ENCODE data around the gene SLC6A7. TPM values are rescaled to one million over a fixed set of nuclear protein-coding genes. Genes with fewer than 3 reads are reported as not detected.

The SLC6A7 gene
- total RNA-seq, 1 experiment from 2014 or later: not detected

- intact Hi-C loops (cut with micrococcal nuclease; ENCODE audit: unreplicated experiment): no loop called here
- Mint-ChIP-seq H3K27ac (ENCODE audit: unreplicated experiment) (no peak overlapping the region), H3K36me3 (ENCODE audit: insufficient read depth, unreplicated experiment) (no peaks in the 10 kb centered on the region), H3K9me3 (ENCODE audit: low read depth, unreplicated experiment) (no peaks in the 10 kb centered on the region), H3K27me3 (ENCODE audit: unreplicated experiment) (peaks cover 99% of the 10 kb centered on the region), H3K4me1 (ENCODE audit: low read depth, unreplicated experiment) (no peaks in the 10 kb centered on the region), H3K4me3 (ENCODE audit: low read depth, unreplicated experiment) (no peak overlapping the region)
- BruUV-seq (replicated peaks): no TSS peak
- DNase-seq: no peak
- CTCF ChIA-PET: no interaction called here
- TF ChIP-seq CTCF (IDR thresholded peaks at IDR 0.05; ENCODE audit: unreplicated experiment): no peak
Measured at GRCh38 chr5:150189326-150189725, 536 bp upstream of the SLC6A7 start.

DNA sequence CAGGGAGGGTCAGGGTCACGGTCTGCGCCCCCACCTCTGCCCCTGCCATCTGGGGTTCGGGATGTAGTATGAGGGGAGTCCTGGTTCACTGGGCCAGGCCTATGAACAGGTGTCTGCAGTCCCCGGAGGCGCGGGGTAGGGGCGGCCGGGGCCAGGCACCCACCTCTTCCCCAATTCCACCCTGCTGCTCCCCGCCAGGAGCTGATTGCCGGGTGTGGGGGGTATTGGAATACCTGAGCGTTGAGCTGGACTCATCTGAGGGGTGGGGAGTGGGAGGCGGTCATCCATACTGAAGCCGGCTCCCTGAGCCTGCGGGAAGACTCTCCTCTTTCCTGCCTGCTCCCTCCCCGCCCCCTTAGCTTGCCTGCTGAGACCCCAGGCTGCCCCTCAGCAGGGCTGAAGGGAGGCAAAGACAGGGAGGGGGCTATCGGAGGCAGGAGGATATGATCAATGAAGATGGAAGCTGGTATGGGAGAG is 679 bp downstream of the SLC6A7 start:
- H3K4me3 Mint-ChIP-seq (ENCODE audit: low read depth, unreplicated experiment): no peak overlapping the region
- H3K27me3 Mint-ChIP-seq (ENCODE audit: unreplicated experiment): peaks cover 97% of the 10 kb centered on the region
- CTCF ChIA-PET: interaction anchor here (0.6 kb wide), 1 partner anchor 9 kb away, joined by 3 read pairs; no protein-coding TSS in a partner anchor
- H3K4me1 Mint-ChIP-seq (ENCODE audit: low read depth, unreplicated experiment): no peaks in the 10 kb centered on the region
- H3K27ac Mint-ChIP-seq (ENCODE audit: unreplicated experiment): no peak overlapping the region
- intact Hi-C loops (cut with micrococcal nuclease; ENCODE audit: unreplicated experiment): no loop called here
- TF ChIP-seq CTCF (IDR thresholded peaks at IDR 0.05; ENCODE audit: unreplicated experiment): no peak
- no peaks in the 10 kb centered on the region for H3K36me3 Mint-ChIP-seq (ENCODE audit: insufficient read depth, unreplicated experiment)
- no peaks in the 10 kb centered on the region for H3K9me3 Mint-ChIP-seq (ENCODE audit: low read depth, unreplicated experiment)
- DNase-seq: no peak
- BruUV-seq (replicated peaks): no TSS peak

DNA sequence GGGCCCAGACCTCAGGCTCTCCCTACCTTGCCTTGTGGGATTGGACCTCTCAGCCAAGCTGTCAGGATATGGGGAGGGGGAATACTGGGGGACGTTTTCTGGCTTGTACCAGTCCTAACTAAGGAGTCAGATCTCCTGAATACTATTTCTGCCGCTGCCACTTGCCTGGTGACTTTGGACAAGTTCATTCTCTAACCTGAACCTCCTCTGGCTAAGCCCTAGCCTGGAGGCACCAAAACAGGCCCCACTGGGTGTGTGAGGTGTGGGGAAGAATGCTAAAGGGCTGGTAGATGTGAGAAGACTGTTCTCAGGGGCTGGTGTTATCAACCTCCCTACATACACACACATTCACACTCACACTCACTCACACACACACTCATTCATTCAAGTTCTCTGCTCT is 1.1 kb downstream of the SLC6A7 start:
- Mint-ChIP-seq H3K4me3 (ENCODE audit: low read depth, unreplicated experiment) (no peak overlapping the region), H3K4me1 (ENCODE audit: low read depth, unreplicated experiment) (no peaks in the 10 kb centered on the region), H3K36me3 (ENCODE audit: insufficient read depth, unreplicated experiment) (no peaks in the 10 kb centered on the region), H3K27ac (ENCODE audit: unreplicated experiment) (no peak overlapping the region), H3K27me3 (ENCODE audit: unreplicated experiment) (peaks cover 97% of the 10 kb centered on the region), H3K9me3 (ENCODE audit: low read depth, unreplicated experiment) (no peaks in the 10 kb centered on the region)
- no TSS peak for BruUV-seq (replicated peaks)
- CTCF ChIA-PET: interaction anchor here (0.6 kb wide), 1 partner anchor 8 kb away, joined by 3 read pairs; no protein-coding TSS in a partner anchor
- DNase-seq: no peak
- TF ChIP-seq CTCF (IDR thresholded peaks at IDR 0.05; ENCODE audit: unreplicated experiment): no peak
- intact Hi-C loops (cut with micrococcal nuclease; ENCODE audit: unreplicated experiment): no loop called here

- Mint-ChIP-seq H3K4me3 (ENCODE audit: low read depth, unreplicated experiment) (no peak overlapping the region), H3K27me3 (ENCODE audit: unreplicated experiment) (peaks cover 97% of the 10 kb centered on the region), H3K36me3 (ENCODE audit: insufficient read depth, unreplicated experiment) (no peaks in the 10 kb centered on the region), H3K27ac (ENCODE audit: unreplicated experiment) (no peak overlapping the region), H3K9me3 (ENCODE audit: low read depth, unreplicated experiment) (no peaks in the 10 kb centered on the region), H3K4me1 (ENCODE audit: low read depth, unreplicated experiment) (no peaks in the 10 kb centered on the region)
- TF ChIP-seq CTCF (IDR thresholded peaks at IDR 0.05; ENCODE audit: unreplicated experiment): no peak
- intact Hi-C loops (cut with micrococcal nuclease; ENCODE audit: unreplicated experiment): no loop called here
- no peak for DNase-seq
- no TSS peak for BruUV-seq (replicated peaks)
- CTCF ChIA-PET: interaction anchor here (1.1 kb wide), 1 partner anchor 14 kb away, joined by 3 read pairs; no protein-coding TSS in a partner anchor
Measured at GRCh38 chr5:150192462-150192861, 2.6 kb downstream of the SLC6A7 start.
